Measurements from ENCODE around the gene ATP6V1B1. TPM values are rescaled to one million over a fixed set of nuclear protein-coding genes. Genes with fewer than 3 reads are reported as not detected.

The ATP6V1B1 gene
- polyA plus RNA-seq, 3 donors = not detected

DNA sequence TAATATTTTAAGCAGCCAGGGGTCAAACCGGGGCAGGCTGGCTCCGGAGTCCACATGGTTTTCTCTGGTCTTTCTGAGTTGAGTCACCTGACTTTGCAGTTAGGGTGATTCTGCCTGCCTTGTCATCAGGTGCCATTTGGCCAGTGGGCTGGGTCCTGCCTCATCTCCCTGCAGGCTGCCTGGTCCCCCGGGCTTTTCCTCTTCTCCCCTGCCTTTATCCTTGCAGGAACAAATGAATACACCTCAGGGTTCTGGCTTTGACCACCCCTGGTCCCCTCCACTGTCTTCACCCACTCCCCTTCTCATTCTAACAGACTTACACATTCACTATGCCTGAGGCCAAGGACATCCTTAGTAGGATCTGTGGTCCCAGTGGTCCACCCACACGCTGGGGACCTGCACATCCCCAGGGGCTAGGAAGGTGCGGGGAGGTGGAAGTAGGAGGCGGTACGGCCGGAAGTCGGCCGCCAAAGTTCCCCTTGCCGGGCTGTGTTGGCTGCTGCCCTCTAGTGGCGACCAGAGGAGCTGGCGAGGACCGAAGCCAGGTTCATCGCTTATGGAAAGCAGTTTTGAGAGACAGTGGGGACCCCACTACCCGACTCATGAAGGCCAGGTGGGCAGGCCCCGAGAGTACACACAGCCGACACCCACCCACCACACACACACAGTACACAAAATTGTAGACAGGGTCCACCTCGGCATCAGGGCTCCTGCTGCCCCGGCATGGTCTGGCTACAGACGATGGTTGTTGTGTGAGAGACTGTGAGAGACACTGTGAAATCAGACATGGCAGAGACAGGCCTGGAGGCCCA lies 65.3 kb downstream of the ATP6V1B1 start:
- no peaks in the 10 kb centered on the region for H3K27me3 ChIP-seq (ENCODE audit: control insufficient read depth in 2 of 2, insufficient read depth in 2 of 2, low read length in 2 of 2)
- no peaks in the 10 kb centered on the region for H3K36me3 ChIP-seq (replicated peaks in 1 of 2; ENCODE audit: control insufficient read depth in 1 of 2, insufficient read depth in 2 of 2, low read length in 2 of 2)
- no peaks in the 10 kb centered on the region for H3K9me3 ChIP-seq (replicated peaks in 1 of 2; ENCODE audit: control insufficient read depth in 1 of 2, insufficient read depth in 1 of 2, low read length in 2 of 2)
- intact Hi-C loops (cut with micrococcal nuclease) = loop anchor here in 1 of 2 donors (1.0 kb wide), 1 partner anchor 36 kb away; no protein-coding TSS in a partner anchor
- no peaks in the 10 kb centered on the region for H4K20me1 ChIP-seq (ENCODE audit: insufficient read depth, low read length)
- H3K9me3 Mint-ChIP-seq = no peaks in the 10 kb centered on the region
- TF ChIP-seq, protein P1, sequence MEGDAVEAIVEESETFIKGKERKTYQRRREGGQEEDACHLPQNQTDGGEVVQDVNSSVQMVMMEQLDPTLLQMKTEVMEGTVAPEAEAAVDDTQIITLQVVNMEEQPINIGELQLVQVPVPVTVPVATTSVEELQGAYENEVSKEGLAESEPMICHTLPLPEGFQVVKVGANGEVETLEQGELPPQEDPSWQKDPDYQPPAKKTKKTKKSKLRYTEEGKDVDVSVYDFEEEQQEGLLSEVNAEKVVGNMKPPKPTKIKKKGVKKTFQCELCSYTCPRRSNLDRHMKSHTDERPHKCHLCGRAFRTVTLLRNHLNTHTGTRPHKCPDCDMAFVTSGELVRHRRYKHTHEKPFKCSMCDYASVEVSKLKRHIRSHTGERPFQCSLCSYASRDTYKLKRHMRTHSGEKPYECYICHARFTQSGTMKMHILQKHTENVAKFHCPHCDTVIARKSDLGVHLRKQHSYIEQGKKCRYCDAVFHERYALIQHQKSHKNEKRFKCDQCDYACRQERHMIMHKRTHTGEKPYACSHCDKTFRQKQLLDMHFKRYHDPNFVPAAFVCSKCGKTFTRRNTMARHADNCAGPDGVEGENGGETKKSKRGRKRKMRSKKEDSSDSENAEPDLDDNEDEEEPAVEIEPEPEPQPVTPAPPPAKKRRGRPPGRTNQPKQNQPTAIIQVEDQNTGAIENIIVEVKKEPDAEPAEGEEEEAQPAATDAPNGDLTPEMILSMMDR (IDR thresholded peaks at IDR 0.05) = peak; percentile 92
- no peaks in the 10 kb centered on the region for H3K36me3 Mint-ChIP-seq
- H3K27me3 Mint-ChIP-seq (ENCODE audit: low read depth in 3 of 3) = peaks cover 1 to 3% (median 2%) of the 10 kb centered on the region in 3 donors
- peak; percentile 63 to 79 (median 79) for DNase-seq
- H3K4me3 Mint-ChIP-seq = peak overlapping the region in 1 of 2 donors; percentile 57
- H3K4me1 Mint-ChIP-seq = peaks cover 18% of the 10 kb centered on the region
- peak overlapping the region; percentile 57 for H3K4me2 ChIP-seq (replicated peaks; ENCODE audit: extremely low read depth, low read length, poor library complexity, severe bottlenecking)
- H2AFZ ChIP-seq (ENCODE audit: insufficient read depth, low read depth, low read length, poor library complexity, severe bottlenecking) = peak overlapping the region; percentile 68
- 17% methylated on average over 14 of the region's 21 CpGs for WGBS (ENCODE audit: insufficient coverage)
- no peak overlapping the region for H3K27ac ChIP-seq (ENCODE audit: low read depth in 1 of 2, low read length in 2 of 2)
- peaks cover 14 to 22% of the 10 kb centered on the region in 2 donors for H3K4me1 ChIP-seq (ENCODE audit: control insufficient read depth in 1 of 2, insufficient read depth in 2 of 2, low read length in 2 of 2)
- no peak overlapping the region for H3K9ac ChIP-seq (ENCODE audit: insufficient read depth, low read length, poor library complexity, severe bottlenecking)
- no peak overlapping the region for H3K4me3 ChIP-seq (replicated peaks in 1 of 3; ENCODE audit: low read depth in 2 of 3, low read length in 3 of 3)
- H3K27ac Mint-ChIP-seq = peak overlapping the region in 2 of 7 donors; percentile 42 to 61
- H3K79me2 ChIP-seq (ENCODE audit: insufficient read depth, low read length) = no peaks in the 10 kb centered on the region

DNA sequence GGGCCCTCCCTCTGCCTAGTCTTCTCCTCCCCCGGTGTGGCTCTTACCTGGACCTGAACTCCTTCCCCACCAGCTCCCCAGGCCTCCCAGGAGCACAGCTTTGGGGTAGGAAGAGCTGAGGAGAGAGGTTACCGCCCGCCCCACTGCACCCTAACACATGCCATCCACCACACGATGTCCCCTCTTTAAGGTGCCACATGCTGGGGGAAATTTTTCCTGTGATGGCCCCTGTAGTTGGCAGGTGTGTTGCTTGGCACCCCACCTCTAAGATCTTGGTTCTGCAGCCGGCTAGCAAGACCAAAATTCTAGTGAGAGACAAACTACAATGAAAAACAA lies 65.9 kb downstream of the ATP6V1B1 start:
- no peak overlapping the region for H3K4me3 Mint-ChIP-seq
- no peaks in the 10 kb centered on the region for H3K79me2 ChIP-seq (ENCODE audit: insufficient read depth, low read length)
- no peaks in the 10 kb centered on the region for H3K36me3 ChIP-seq (replicated peaks in 1 of 2; ENCODE audit: control insufficient read depth in 1 of 2, insufficient read depth in 2 of 2, low read length in 2 of 2)
- peaks cover 14 to 20% of the 10 kb centered on the region in 2 donors for H3K4me1 ChIP-seq (ENCODE audit: control insufficient read depth in 1 of 2, insufficient read depth in 2 of 2, low read length in 2 of 2)
- no CpG with 5 or more reads among the region's 5 CpGs for WGBS (ENCODE audit: insufficient coverage)
- TF ChIP-seq, protein P1 (IDR thresholded peaks at IDR 0.05) = peak; percentile 3
- H4K20me1 ChIP-seq (ENCODE audit: insufficient read depth, low read length) = no peaks in the 10 kb centered on the region
- peak overlapping the region; percentile 68 for H2AFZ ChIP-seq (ENCODE audit: insufficient read depth, low read depth, low read length, poor library complexity, severe bottlenecking)
- no peak overlapping the region for H3K27ac ChIP-seq (ENCODE audit: low read depth in 1 of 2, low read length in 2 of 2)
- H3K27me3 Mint-ChIP-seq (ENCODE audit: low read depth in 3 of 3) = peaks cover 1 to 3% (median 2%) of the 10 kb centered on the region in 3 donors
- H3K9me3 Mint-ChIP-seq = no peaks in the 10 kb centered on the region
- DNase-seq = no peak
- H3K36me3 Mint-ChIP-seq = no peaks in the 10 kb centered on the region
- peaks cover 18% of the 10 kb centered on the region for H3K4me1 Mint-ChIP-seq
- no peaks in the 10 kb centered on the region for H3K9me3 ChIP-seq (replicated peaks in 1 of 2; ENCODE audit: control insufficient read depth in 1 of 2, insufficient read depth in 1 of 2, low read length in 2 of 2)
- no peaks in the 10 kb centered on the region for H3K27me3 ChIP-seq (ENCODE audit: control insufficient read depth in 2 of 2, insufficient read depth in 2 of 2, low read length in 2 of 2)
- peak overlapping the region in 2 of 7 donors; percentile 42 to 45 for H3K27ac Mint-ChIP-seq
- no peak overlapping the region for H3K4me2 ChIP-seq (replicated peaks; ENCODE audit: extremely low read depth, low read length, poor library complexity, severe bottlenecking)
- H3K9ac ChIP-seq (ENCODE audit: insufficient read depth, low read length, poor library complexity, severe bottlenecking) = no peak overlapping the region
- no peak overlapping the region for H3K4me3 ChIP-seq (replicated peaks in 1 of 3; ENCODE audit: low read depth in 2 of 3, low read length in 3 of 3)
- intact Hi-C loops (cut with micrococcal nuclease) = no loop called here
